SK-N-SH (cell line): ENCODE data around the gene BEGAIN. TPM values are rescaled to one million over a fixed set of nuclear protein-coding genes. Genes with fewer than 3 reads are reported as not detected.

ENCODE experiments used
- CTCF ChIA-PET: fragments of 300-600, 350-600 bp; formaldehyde crosslinking; extraction: SDS; loops from one replicate; lab custom pipeline; 2021; lab: Yijun Ruan, JAX
- POLR2A ChIA-PET: fragments of 350-600 bp; sonication (Branson Sonifier 250); formaldehyde crosslinking; extraction: SDS; loops from one replicate; lab custom pipeline; 2020; ENCODE audit warnings: antibody characterized with exemption, inconsistent platforms; lab: Yijun Ruan, JAX
- DNase-seq: peaks from one replicate; pipeline ENCODE4 v3.0.0; 2012
- H2AFZ ChIP-seq: fragments of 200-600 bp; sonication (generic); 2 replicates; pipeline ENCODE4 v1.8.1; 2016; ENCODE audit warnings: antibody characterized with exemption, mild to moderate bottlenecking, low read depth
- H3F3A ChIP-seq: fragments of 200-600 bp; sonication (generic); replicated peaks from 2 replicates; pipeline ENCODE3; 2016; ENCODE audit warnings: antibody characterized with exemption, mild to moderate bottlenecking; ENCODE audit not compliant: insufficient read depth
- H3K27ac ChIP-seq, 2 experiments: fragments of 200-500 bp in 1 of 2; fragments of 200-600 bp in 1 of 2; sonication (Bioruptor generic) in 1 of 2; sonication (generic), shearing (Covaris generic) in 1 of 2; 2 replicates each; pipeline versions ENCODE4 v1.5.1 to v1.6.1; 2014 to 2016; ENCODE audit warnings: low read depth in 2 of 2, inconsistent platforms in 1 of 2, low read length in 1 of 2, mild to moderate bottlenecking in 1 of 2, mixed read lengths in 1 of 2
- H3K27me3 ChIP-seq: fragments of 200-600 bp; sonication (generic), shearing (Covaris generic); 2 replicates; pipeline ENCODE4 v1.6.1; 2016; ENCODE audit warnings: mixed run types; ENCODE audit not compliant: insufficient read depth
- H3K36me3 ChIP-seq, 2 experiments: fragments of 200-500 bp in 1 of 2; fragments of 200-600 bp in 1 of 2; sonication (Bioruptor generic) in 1 of 2; sonication (generic) in 1 of 2; replicated peaks in 1 of 2; 2 replicates each; pipeline versions ENCODE3 to v1.5.1; 2014 to 2016; ENCODE audit warnings: low read length in 1 of 2, mild to moderate bottlenecking in 1 of 2; ENCODE audit not compliant: insufficient read depth in 2 of 2, control insufficient read depth in 1 of 2
- H3K4me1 ChIP-seq, 2 experiments: fragments of 200-500 bp in 1 of 2; fragments of 200-600 bp in 1 of 2; sonication (Bioruptor generic) in 1 of 2; sonication (generic), shearing (Covaris generic) in 1 of 2; 2 replicates each; pipeline versions ENCODE4 v1.5.1 to v1.6.1; 2014 to 2016; ENCODE audit warnings: low read depth in 1 of 2, low read length in 1 of 2, mixed run types in 1 of 2; ENCODE audit not compliant: insufficient read depth in 2 of 2, control insufficient read depth in 1 of 2
- H3K4me2 ChIP-seq: fragments of 200-600 bp; sonication (generic), shearing (Covaris generic); 2 replicates; pipeline ENCODE4 v1.6.1; 2017; ENCODE audit warnings: mixed run types
- H3K4me3 ChIP-seq, 2 experiments: fragments of 200-500 bp in 1 of 2; fragments of 200-600 bp in 1 of 2; sonication (Bioruptor generic) in 1 of 2; sonication (generic), shearing (Covaris generic) in 1 of 2; 2 replicates each; pipeline versions ENCODE4 v1.5.1 to v1.8.1; 2014 to 2016; ENCODE audit warnings: low read depth in 2 of 2, inconsistent platforms in 1 of 2, low read length in 1 of 2, mild to moderate bottlenecking in 1 of 2, mixed read lengths in 1 of 2, moderate library complexity in 1 of 2
- H3K79me2 ChIP-seq: fragments of 200-600 bp; sonication (generic); 2 replicates; pipeline ENCODE4 v1.8.1; 2017; ENCODE audit warnings: mild to moderate bottlenecking; ENCODE audit not compliant: insufficient read depth
- H3K9ac ChIP-seq: fragments of 200-600 bp; sonication (generic); 2 replicates; pipeline ENCODE4 v1.6.1; 2017; ENCODE audit warnings: mixed run types
- H3K9me2 ChIP-seq: fragments of 200-600 bp; sonication (generic); 2 replicates; pipeline ENCODE4 v1.6.1; 2017; ENCODE audit warnings: mixed run types
- H3K9me3 ChIP-seq: fragments of 200-600 bp; sonication (generic); 2 replicates; pipeline ENCODE4 v1.6.1; 2017; ENCODE audit warnings: mixed run types, mild to moderate bottlenecking, moderate library complexity
- H4K20me1 ChIP-seq: fragments of 200-600 bp; sonication (generic); 2 replicates; pipeline ENCODE4 v1.6.1; 2017; ENCODE audit warnings: mild to moderate bottlenecking, mixed run types; ENCODE audit not compliant: insufficient read depth
- ELF1 ChIP-seq: IDR thresholded peaks from 2 replicates; pipeline ENCODE4 v1.4.0; 2012
- FOXM1 ChIP-seq: IDR thresholded peaks from 2 replicates; pipeline ENCODE4 v1.4.0; 2012; ENCODE audit warnings: low read depth, mild to moderate bottlenecking
- MXI1 ChIP-seq: IDR thresholded peaks from 2 replicates; pipeline ENCODE4 v1.6.1; 2012; ENCODE audit warnings: mild to moderate bottlenecking, low read depth, low read length, improper control_type of control experiment
- NRF1 ChIP-seq: IDR thresholded peaks from 2 replicates; pipeline ENCODE4 v1.6.1; 2012; ENCODE audit warnings: low read depth, mild to moderate bottlenecking, low read length
- POLR2AphosphoS5 ChIP-seq: IDR thresholded peaks from 2 replicates; pipeline ENCODE4 v1.6.1; 2012; ENCODE audit warnings: low read depth, low read length
- TEAD4 ChIP-seq: IDR thresholded peaks from 2 replicates; pipeline ENCODE4 v1.4.0; 2012; ENCODE audit warnings: mild to moderate bottlenecking, borderline replicate concordance; ENCODE audit not compliant: insufficient read depth
- YY1 ChIP-seq: IDR thresholded peaks from 2 replicates; pipeline ENCODE4 v1.4.0; 2012; ENCODE audit warnings: low read depth, mild to moderate bottlenecking
- ZBTB33 ChIP-seq: IDR thresholded peaks from 2 replicates; pipeline ENCODE4 v1.4.0; 2012; ENCODE audit warnings: low read depth, borderline replicate concordance
- WGBS: methylation state at CpG from one replicate; pipeline ENCODE4 v1.1.6; 2017; ENCODE audit warnings: low lambda C conversion rate; 5-methylcytosine and 5-hydroxymethylcytosine counted together
- polyA plus RNA-seq, 3 experiments: library from polyadenylated mRNA; depleted of rRNA; stranded (reverse); fragments of >200 nt; gene quantifications; 2 replicates each; pipeline ENCODE4 v1.2.3, GENCODE V29; 2012
- TF ChIP-seq, protein P1 (sequence below): IDR thresholded peaks from 2 replicates; pipeline ENCODE4; 2012
- TF ChIP-seq, protein P2 (sequence below): fragments of 200-600 bp; sonication (generic); IDR thresholded peaks from 2 replicates; pipeline ENCODE4 v1.6.1; 2017; ENCODE audit warnings: antibody characterized with exemption, mild to moderate bottlenecking, moderate library complexity

The BEGAIN gene
- polyA plus RNA-seq, 1 of the 3 experiments (the other 2 are of a cell fraction), result 4.2 TPM

DNA sequence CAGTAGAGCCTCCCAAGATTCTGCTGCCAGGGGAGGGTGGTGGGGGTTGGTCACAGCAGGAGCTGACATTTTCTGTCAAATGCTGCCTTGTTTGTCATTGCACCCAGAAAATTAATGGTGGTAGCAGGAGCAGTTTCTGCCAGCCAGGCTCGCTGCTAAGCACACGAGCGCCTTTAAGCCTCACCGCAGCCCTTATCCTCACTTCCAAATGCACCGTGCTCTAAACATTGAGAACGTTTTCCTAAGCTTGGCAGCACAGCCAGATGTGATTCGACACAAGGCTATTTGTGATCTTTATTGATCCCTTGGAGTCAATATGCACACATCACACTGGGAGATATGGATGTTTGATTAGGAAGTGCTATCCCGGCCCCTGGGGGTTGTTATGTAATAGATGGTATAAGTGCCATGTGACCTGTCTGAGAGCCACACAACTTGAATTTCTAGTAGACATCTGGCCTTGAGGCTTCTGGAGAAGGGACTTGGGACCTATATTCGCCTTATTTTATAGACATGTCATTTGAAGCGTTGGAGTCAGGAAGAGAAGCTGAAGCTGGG is 31.6 kb upstream of the BEGAIN start:
- no peak overlapping the region for H3K9ac ChIP-seq
- H2AFZ ChIP-seq, result no peak overlapping the region
- no peaks in the 10 kb centered on the region for H3F3A ChIP-seq
- H3K9me2 ChIP-seq, result no peaks in the 10 kb centered on the region
- peaks cover 0 to 41% of the 10 kb centered on the region in 2 experiments; a peak in 1 of 4 replicates for H3K4me1 ChIP-seq
- no peak overlapping the region for H3K4me2 ChIP-seq
- 66% methylated on average over 10 of the region's 10 CpGs for WGBS
- no peaks in the 10 kb centered on the region for H3K27me3 ChIP-seq
- no peak for TF ChIP-seq FOXM1
- no peaks in the 10 kb centered on the region for H4K20me1 ChIP-seq
- no peaks in the 10 kb centered on the region for H3K9me3 ChIP-seq
- peak; percentile 8 for DNase-seq
- ChIA-PET POLR2A (interaction anchor here (1.4 kb wide), 1 partner anchor 52 kb away, joined by 3 read pairs; no protein-coding TSS in a partner anchor), CTCF (interaction anchor here (1.5 kb wide), 1 partner anchor 34 kb away, joined by 5 read pairs; no protein-coding TSS in a partner anchor)
- no peaks in the 10 kb centered on the region for H3K79me2 ChIP-seq
- no peaks in the 10 kb centered on the region for H3K36me3 ChIP-seq
- H3K4me3 ChIP-seq, result no peak overlapping the region
- no peak overlapping the region for H3K27ac ChIP-seq

DNA sequence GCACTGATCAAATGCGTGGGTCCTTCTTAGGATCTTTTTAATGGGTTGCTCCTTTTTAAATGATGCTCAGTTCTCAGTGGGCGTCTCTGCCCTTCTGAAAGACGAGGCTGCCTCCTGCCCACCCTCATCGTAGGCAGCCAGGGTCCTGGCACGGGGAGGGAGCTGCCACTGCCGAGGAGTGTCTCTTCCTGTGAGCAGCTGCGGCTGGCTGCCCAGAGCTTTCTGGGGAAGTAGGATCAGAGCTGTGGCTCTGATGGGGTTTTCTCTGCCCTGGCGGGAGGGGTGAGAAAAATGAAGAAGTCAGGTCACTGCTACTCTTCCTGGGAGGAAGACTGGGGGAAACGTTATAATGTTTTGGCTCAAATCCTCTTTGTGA is 31.1 kb upstream of the BEGAIN start:
- Histone ChIP-seq H3K4me2 (no peak overlapping the region), H2AFZ (no peak overlapping the region), H3K4me1 (peaks cover 0 to 41% of the 10 kb centered on the region in 2 experiments; a peak in 1 of 4 replicates), H3K27ac (no peak overlapping the region), H3K9ac (no peak overlapping the region), H3K27me3 (no peaks in the 10 kb centered on the region), H3K4me3 (no peak overlapping the region), H3F3A (no peaks in the 10 kb centered on the region), H3K9me2 (no peaks in the 10 kb centered on the region), H3K9me3 (no peaks in the 10 kb centered on the region), H3K79me2 (no peaks in the 10 kb centered on the region), H3K36me3 (no peaks in the 10 kb centered on the region), H4K20me1 (no peaks in the 10 kb centered on the region)
- DNase-seq, result peak; percentile 26
- 50% methylated on average over 9 of the region's 9 CpGs for WGBS
- no peak for TF ChIP-seq ZBTB33
- TF ChIP-seq, protein P1, sequence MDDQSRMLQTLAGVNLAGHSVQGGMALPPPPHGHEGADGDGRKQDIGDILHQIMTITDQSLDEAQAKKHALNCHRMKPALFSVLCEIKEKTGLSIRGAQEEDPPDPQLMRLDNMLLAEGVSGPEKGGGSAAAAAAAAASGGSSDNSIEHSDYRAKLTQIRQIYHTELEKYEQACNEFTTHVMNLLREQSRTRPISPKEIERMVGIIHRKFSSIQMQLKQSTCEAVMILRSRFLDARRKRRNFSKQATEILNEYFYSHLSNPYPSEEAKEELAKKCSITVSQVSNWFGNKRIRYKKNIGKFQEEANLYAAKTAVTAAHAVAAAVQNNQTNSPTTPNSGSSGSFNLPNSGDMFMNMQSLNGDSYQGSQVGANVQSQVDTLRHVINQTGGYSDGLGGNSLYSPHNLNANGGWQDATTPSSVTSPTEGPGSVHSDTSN, result no peak
- no peak for TF ChIP-seq FOXM1
- no peak for TF ChIP-seq YY1
- no peak for TF ChIP-seq ELF1
- no peak for TF ChIP-seq TEAD4
- TF ChIP-seq, protein P2, sequence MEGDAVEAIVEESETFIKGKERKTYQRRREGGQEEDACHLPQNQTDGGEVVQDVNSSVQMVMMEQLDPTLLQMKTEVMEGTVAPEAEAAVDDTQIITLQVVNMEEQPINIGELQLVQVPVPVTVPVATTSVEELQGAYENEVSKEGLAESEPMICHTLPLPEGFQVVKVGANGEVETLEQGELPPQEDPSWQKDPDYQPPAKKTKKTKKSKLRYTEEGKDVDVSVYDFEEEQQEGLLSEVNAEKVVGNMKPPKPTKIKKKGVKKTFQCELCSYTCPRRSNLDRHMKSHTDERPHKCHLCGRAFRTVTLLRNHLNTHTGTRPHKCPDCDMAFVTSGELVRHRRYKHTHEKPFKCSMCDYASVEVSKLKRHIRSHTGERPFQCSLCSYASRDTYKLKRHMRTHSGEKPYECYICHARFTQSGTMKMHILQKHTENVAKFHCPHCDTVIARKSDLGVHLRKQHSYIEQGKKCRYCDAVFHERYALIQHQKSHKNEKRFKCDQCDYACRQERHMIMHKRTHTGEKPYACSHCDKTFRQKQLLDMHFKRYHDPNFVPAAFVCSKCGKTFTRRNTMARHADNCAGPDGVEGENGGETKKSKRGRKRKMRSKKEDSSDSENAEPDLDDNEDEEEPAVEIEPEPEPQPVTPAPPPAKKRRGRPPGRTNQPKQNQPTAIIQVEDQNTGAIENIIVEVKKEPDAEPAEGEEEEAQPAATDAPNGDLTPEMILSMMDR, result no peak
- TF ChIP-seq NRF1, result no peak
- no peak for TF ChIP-seq POLR2AphosphoS5
- no peak for TF ChIP-seq MXI1
- ChIA-PET POLR2A (interaction anchor here (1.4 kb wide), 1 partner anchor 52 kb away, joined by 3 read pairs; no protein-coding TSS in a partner anchor), CTCF (interaction anchor here (0.7 to 1.5 kb wide), 2 partner anchors 10 to 35 kb away, joined by 4 to 5 read pairs; no protein-coding TSS in a partner anchor)
